Activated CD4-positive, alpha-beta T cell treated with anti-CD3 and anti-CD28 coated beads, Interleukin-2, Interleukin-6, amounts not matched to agents 100 ng/mL and 50 ng/mL, durations not matched to agents 16 hours and 8 hours (primary cell): ENCODE measurements around the gene FLOT1.
A peak's percentile ranks its signal among the peaks of the same experiment; 100 is the strongest.

ENCODE experiments used
- DNase-seq: peaks from one replicate; pipeline ENCODE4 v3.0.0-alpha.2; 2020

The FLOT1 gene

GRCh38 chr6:30691208-30691847 is 51.2 kb downstream of the FLOT1 start:
- no peak for DNase-seq

GRCh38 chr6:30690403-30691207 is 51.9 kb downstream of the FLOT1 start, which contains the start of gene NRM:
TSS of gene NRM (minus strand) at chr6:30690984. CDS start at chr6:30690974, 10 bp downstream.
- peak; percentile 86 for DNase-seq

GRCh38 chr6:30689985-30690384 is 52.5 kb downstream of the FLOT1 start:
- no peak for DNase-seq

GRCh38 chr6:30689022-30689865 is 53.2 kb downstream of the FLOT1 start:
- DNase-seq: no peak

GRCh38 chr6:30688569-30688968 is 53.9 kb downstream of the FLOT1 start:
- DNase-seq: peak; percentile 15

GRCh38 chr6:30687659-30688431 is 54.6 kb downstream of the FLOT1 start:
- no peak for DNase-seq

GRCh38 chr6:30686908-30687658 is 55.4 kb downstream of the FLOT1 start:
- peak; percentile 89 for DNase-seq

- DNase-seq: peak; percentile 84
These were observed 56.2 kb downstream of the FLOT1 start, which contains the start of gene PPP1R18 for GRCh38 chr6:30686009-30686907. TSS of gene PPP1R18 (minus strand) at chr6:30686645. CDS start at chr6:30686018, 627 bp downstream.

GRCh38 chr6:30685157-30686008 is 57.1 kb downstream of the FLOT1 start:
- peak; percentile 54 for DNase-seq

GRCh38 chr6:30684386-30685156 is 57.9 kb downstream of the FLOT1 start:
- peak; percentile 81 for DNase-seq

- peak; percentile 14 for DNase-seq
These were observed 58.5 kb downstream of the FLOT1 start for GRCh38 chr6:30683980-30684338.

GRCh38 chr6:30683183-30683979 is 59.1 kb downstream of the FLOT1 start:
- peak; percentile 19 for DNase-seq

- peak; percentile 95 for DNase-seq
These were observed 60.1 kb downstream of the FLOT1 start for GRCh38 chr6:30682143-30683117.

GRCh38 chr6:30681766-30682142 is 60.7 kb downstream of the FLOT1 start:
- no peak for DNase-seq

GRCh38 chr6:30679765-30680535 is 62.5 kb downstream of the FLOT1 start:
- peak; percentile 12 for DNase-seq
